Cardiac septum (tissue), 1 donor: Measurements from ENCODE around the gene TFF1. TPM values are rescaled to one million over a fixed set of nuclear protein-coding genes. Genes with fewer than 3 reads are reported as not detected.

ENCODE experiments used
- DNase-seq: peaks from one replicate; pipeline ENCODE4 v3.0.0-alpha.2; 2020; ENCODE audit warnings: low spot score
- intact Hi-C: fragments of 100-400 bp; cut with DNase I; formaldehyde crosslinking; loops from one replicate; pipeline ENCODE4 v1.14.0; 2022
- total RNA-seq: library from RNA; stranded (reverse); fragmentation: NEBNext Ultra II Directional; extraction: Animal tissue kit (Norgen Biotek cat#: 25700); gene quantifications from one replicate; pipeline ENCODE4 v1.2.1, GENCODE V29; 2021
- donor health status: DM: no; HTN: no; CAD: no.

Gene TFF1
- total RNA-seq, 1 donor from 2014 or later: not detected

DNA sequence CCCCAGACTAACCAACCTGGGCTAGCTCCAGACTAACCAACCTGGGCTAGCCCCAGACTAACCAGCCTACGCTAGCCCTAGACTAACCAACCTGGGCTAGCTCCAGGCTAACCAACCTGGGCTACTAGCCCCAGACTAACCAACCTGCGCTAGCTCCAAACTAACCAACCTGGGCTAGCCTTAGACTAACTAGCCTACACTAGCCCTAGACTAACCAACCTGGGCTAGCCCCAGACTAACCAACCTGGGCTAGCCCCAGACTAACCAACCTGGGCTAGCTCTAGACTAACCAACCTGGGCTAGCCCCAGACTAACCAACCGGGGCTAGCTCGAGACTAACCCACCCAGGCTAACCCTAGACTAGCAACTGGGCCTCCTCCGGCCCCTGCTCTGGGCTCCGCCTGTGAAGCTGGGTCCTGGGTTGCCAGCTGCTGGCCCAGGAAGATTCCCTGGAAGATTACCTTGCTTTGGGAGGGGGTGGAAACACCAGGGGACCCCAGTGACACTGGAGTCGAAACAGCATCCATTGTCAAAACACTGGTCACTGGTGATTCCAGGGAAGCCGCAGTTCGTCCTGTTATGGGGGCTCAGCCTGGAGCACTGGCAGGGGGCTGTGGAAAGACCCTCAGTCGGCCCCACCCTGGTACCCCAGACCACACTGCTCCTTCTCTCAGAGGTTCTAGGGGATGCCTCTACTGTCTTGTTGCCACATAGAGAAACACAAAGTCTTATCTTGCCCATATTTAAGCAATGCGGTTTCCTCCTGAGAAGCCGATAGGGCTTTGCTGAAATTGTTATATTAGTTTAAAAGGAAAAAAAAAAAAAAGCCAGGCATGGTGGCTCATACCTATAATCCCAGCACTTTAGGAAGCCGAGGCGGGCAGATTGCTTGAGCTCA, 16.7 kb downstream of the TFF1 start:
- intact Hi-C loops: no loop called here

DNA sequence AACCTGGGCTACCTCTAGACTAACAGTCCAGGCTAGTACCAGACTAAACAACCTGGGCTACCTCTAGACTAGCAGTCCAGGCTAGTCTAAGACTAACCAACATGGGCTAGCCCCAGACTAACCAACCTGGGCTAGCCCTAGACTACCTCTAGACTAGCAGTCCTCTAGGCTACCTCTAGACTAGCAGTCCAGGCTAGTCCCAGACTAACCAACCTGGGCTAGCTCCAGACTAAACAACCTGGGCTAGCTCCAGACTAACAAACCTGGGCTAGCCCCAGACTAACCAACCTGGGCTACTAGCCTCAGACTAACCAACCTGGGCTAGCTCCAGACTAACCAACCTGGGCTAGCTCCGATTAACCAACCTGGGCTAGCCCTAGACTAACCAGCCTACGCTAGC, 17.6 kb downstream of the TFF1 start:
- intact Hi-C loops: no loop called here
- no peak for DNase-seq

More for the DNA sequence above, 16.7 kb downstream of the TFF1 start:
- DNase-seq: no peak

DNA sequence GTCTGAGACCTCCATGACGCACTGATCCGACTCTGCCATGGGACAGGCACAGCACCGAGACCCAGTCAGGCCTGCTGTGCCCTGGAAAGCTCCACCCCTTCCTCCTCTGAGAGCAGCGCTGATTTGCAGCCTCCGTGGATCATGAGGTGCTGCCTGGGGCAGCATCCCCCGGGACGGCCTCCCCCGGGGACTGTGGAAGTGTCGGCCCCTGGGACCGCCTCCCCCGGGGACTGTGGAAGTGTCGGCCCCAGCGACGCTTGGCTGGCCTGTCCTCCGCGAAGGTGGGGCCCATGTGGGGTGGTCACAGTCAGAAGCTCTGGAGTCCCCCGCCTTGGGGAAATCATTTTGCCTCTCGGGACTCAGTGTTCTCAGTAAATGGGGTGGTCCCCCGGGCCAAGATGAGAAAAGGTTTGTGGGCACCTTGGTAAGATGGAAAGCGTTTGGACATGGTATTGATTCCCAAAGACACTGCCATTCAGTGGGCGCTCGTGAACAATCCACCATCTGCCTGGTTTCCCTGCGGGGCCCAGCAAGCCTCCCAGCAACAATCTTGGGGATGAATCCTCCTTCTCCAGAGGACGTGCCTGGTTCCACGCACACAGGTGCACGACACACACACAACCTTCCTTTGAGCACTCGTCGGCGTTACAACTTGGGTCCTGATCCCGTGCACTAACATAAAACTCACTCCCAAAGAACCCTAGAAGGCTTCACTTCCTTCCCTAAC, 18.6 kb downstream of the TFF1 start:
- intact Hi-C loops: no loop called here
- no peak for DNase-seq

DNA sequence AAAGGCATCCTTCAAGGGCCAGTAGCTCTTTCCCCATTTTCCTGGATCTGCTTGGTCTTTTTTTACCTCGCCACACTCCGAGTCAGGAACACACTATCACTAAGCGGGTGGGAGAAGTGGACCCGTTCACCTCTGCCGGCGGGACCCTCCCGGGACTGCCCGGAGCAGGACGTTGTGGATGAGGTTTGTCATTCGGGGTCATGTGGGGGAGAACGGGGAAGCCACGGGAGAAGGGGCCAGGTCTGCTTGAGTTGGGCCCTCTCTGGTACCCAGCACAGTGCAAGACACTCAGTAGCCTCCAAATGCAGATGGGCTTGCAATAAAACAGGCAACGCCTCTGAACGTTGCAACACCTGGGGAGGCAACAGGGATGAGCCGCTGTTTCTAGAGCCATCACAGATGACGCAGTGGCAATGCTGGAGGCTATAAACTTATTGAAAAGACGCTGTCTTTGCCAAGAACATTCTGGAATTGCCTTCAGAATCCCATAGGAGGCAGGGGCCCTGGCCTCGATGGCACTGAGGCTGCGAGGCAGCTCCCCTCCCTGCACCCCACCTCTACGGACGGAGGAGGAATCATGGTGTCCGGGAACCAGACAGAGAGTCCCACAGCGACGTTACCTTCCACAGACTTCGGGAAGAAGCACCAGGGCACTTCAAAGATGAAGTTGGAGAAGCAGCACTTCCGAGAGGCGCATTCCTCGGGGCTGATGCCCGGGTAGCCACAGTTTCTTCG, 19.3 kb downstream of the TFF1 start:
- intact Hi-C loops: no loop called here
- DNase-seq: no peak

DNA sequence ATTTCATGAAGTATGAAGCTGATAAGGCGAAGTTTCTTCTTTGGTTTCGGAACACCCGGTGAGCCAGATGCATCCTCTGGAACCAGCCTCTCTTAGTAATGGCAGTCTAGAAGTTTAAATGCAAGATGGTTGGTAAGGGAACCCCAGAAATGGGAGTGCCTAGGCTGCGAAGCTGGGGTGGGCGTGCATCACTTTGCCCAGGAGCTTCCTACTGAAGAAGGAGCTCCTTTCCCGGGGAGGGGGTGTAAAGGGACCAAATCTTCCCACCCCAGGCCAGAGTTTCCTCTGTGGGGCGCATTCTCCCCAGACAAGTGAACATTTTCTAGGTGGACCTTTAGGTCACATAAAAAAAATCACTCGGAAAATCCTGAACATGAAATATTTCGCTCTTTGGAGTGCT, 19.9 kb downstream of the TFF1 start:
- intact Hi-C loops: no loop called here

DNA sequence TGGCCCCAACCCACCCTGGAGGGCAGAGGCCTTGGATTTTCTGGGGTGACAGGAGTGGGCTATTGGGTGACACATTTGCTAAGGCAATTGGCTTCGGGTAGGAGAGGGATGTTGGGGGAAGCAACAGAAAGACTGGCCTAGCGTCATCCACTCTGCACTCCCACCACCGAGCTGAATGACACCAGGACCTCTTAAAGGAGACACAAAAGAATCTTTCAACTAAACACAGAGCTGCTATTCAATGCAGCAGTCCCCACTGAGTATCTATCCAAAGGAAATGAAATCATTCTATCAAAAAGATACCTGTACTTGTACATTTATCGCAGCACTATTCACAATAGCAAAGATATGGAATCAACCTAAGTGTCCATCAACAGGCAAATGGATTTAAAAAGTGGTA, 21.7 kb downstream of the TFF1 start:
- intact Hi-C loops: no loop called here
- no peak for DNase-seq

More for the DNA sequence above, 19.9 kb downstream of the TFF1 start:
- no peak for DNase-seq

DNA sequence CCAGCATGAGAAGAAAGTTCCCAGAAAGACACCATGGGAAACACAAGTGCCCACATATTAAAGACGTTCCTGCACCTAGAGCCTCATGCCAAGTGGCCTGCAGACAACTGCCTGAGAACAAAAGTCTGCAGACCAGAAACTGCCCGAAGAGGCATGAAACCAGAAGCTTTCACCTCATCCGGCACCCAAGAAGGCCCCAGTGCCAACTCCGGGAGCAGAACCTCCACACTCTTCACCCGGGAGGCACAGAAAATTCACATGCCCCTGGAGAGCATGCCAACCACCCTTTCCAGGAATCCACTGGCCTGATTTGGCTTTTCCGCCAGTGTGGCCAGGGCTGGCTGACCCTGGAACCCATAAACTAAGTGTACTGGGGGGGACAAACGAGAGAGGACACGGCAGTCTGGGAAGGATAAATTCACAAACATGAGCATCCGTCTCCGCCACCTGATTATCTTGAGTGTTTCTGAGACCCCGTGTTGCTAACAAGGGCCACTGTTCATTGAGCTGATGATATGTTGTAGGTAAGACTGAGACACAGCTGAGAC, 22.3 kb downstream of the TFF1 start:
- DNase-seq: no peak
- intact Hi-C loops: no loop called here

DNA sequence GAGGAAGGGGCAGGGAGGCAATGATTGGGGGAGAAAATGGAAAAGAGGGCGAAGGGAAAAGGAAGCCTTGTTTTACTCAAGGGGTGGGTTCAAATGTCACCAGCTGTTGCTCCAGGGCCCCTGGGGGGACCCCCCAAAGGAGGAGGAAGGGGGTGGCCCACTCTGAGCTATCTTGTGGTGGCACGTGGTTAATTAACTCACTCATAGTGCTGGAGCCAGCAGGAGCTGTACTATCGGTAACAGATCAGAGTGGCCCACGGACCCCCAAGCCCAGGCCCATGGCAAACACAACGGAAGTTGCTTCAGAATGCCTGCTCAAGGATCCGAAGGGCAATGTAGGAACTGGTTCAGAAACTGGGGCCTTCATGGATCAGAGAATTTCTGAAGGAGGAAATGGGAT, 22.8 kb downstream of the TFF1 start:
- DNase-seq: no peak
- intact Hi-C loops: no loop called here

DNA sequence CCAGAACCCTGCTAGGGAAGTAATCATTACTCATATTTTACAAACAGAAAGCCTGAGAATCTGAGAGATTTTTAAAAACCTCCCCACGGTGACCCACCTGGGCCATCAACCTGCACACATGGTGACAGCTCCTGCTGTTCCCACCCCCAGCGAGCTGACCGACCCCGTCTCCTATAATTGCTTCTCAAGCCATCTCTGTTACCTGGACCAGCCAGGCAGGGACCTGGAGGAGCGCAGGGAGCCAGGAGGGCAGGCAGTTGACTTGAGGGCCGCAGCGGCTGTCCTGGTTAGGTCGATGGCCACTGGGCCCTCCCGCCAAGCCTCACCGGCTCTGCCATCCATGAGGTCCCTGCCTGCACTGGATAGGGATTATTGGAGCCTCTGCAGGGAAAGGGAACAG, 23.2 kb downstream of the TFF1 start:
- DNase-seq: no peak
- intact Hi-C loops: no loop called here

DNA sequence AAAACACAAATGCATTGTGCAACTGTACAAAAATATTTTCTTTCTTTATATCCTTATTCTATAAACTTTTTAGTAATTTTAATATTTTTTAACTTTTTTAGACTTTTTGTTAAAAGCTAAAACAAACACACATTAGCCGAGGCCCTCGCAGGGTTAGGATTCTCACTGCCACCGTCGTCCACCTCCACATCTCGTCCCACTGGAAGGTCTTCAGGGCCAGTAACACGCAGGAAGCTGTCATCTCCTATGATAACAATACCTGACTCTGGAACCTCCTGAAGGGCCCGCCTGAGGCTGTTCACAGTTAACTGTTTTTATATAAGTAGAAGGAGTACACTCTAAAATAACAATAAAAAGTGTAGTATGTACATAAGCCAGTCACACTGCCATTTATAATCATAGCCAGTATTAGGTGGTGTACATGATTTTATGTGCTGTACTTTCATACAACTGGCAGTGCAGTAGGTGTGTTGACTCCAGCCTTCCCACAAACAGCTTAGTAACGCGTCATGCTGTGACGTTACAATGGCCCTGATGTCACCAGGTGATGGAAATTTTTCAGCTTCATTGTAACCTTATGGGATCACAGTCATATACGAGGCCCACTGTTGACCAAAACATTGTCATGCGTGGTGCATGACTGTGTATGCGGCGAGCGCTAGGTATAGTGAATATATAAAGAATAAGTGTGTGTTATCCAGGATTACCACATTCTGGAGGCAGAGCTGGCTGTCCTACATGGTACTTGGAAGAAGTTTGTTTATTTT, 24.4 kb downstream of the TFF1 start:
- no peak for DNase-seq
- intact Hi-C loops: no loop called here

DNA sequence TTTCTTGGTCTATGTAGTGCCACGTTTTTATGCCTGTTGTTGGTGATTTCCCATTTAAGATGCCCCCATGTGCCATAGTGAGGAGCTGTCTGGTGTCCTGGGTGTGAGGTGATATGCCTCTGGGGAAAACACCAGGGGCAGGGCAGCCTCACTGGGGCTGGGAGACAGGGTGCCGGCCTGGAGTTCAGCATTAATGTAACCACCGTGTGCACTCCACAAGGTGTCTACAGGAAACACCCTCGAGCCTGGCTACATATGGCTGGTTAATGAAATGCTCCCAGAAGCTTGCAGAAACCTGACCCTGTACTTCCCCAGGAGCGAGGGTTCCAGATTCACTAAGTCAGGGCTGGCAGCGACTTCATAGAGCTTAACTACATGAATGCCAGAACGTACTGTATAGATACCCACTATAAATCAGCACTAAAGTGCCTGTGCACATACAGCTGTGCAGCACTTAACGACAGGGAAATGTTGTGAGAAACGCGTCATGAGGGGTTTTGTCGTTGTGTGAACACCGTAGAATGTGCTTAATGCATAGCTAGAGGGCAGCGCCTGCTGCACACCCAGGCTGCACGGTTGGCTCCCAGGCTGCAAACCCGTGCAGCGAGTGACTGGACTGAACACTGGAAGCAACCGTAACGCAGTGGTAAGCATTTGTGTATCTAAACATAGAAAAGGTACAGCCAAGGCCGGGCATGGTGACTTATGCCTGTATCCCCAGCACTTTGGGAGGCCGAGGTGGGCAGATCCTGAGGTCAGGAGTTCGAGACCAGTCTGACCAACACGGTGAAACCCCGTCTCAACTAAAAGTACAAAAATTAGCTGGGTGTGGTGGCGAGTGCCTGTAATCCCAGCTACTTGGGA, 25.9 kb downstream of the TFF1 start:
- intact Hi-C loops: no loop called here

DNA sequence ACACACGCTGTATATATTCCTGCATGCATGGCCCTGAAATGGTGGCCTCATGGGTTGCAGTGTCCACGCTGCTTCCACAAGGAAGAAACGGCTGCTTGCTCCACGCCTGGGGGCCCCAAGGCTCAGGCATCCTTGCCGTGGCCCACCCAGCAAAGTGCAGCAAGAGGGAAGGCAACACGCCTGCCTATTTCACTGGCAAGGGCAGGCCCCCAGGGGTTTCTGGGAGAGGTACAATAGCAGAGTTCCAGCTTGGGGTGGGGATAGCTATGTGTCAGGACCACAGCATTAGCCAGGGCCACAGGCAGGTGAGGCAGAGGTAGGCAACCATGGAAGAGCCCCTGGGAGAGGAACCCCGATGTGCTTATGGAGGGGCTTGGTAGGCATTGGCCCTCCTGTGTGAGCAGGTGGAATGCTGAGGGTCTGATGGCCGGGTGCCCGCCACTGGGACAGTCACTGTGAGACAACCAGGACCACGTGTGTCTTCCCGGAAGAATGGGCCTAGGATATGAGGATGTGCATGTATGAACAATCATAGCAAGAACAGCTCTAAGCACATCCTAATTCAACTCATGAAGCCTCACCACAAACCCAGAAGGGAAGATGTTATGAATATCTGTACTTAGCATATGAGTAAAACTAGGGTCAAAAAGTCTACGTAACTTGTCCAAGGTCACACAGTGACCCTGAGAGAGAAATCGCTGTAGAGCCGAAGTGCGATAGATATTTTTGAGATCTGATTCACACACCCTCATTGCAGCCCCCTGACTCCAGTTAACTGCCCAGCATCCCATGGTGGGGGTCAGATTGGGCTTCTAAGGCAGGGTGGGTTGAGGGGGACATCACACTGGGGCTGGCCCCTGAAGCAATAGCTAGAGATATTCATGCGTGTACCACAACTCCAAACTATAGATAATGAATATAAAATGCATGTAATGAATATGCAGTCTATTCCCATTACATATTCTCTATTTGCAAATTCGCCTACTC, 27.3 kb downstream of the TFF1 start:
- DNase-seq: no peak
- intact Hi-C loops: no loop called here

More for the DNA sequence above, 25.9 kb downstream of the TFF1 start:
- no peak for DNase-seq

DNA sequence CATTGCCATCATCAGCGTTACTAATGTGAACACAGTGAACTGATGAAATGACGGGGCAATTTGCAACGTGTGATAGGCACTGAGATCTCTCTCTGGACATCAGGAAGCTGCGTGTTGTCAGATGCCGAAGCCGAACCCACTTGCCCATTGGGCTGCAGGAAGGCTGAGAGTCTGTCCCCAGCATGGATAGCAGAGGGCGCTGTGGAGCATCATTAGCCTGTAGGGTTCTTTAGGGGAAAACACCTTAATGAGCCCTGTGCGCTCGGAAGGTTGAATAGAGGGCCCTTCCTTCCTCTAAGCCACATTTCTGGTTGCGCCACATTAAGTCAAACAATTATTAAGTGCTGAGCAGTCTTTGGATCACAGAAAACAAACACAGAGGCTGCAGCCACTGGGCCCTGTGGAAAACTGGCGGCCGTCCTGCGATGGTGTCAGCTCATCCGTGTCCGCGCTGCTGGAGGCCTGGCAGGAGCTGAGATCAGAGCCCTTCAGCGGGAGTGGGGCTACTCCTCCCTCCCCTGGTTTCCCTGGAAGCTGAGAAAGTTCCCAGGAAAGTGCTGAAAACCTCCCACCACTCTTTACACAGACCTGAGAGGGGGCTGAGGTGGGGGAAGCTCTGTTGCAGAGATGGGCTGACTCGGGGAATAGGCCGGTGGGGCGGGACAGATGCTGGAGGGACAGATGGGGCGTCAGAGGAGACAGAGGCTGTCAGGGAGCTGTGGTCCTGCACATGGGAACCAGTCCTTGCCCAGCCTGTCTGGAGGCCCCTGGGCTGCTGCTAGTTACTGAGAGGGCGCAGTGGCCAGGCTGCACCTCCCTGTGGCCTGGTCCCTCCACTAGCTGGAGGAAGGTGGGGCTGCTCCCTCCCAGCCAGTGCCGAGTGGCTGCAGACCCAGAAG, 28.3 kb downstream of the TFF1 start:
- intact Hi-C loops: no loop called here
- no peak for DNase-seq

DNA sequence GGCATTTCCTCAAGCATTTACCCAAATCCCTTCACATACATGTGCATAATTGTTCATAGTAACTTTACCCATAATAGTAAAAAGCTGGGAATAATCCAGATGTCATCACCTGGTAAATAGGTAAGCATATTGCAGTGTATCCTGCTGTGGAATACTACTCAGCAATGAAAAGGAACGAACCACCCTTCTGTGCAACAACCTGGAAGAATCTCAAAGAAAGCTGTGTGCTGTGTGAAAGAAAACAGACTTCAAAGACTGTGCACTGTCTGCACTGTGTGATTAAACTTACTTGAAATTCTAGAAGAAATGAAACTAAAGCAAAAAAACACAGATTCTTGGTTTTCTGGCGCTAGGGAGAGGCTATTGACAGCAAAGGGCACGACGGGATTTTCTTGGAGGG, 29.1 kb downstream of the TFF1 start:
- no peak for DNase-seq
- intact Hi-C loops: no loop called here

DNA sequence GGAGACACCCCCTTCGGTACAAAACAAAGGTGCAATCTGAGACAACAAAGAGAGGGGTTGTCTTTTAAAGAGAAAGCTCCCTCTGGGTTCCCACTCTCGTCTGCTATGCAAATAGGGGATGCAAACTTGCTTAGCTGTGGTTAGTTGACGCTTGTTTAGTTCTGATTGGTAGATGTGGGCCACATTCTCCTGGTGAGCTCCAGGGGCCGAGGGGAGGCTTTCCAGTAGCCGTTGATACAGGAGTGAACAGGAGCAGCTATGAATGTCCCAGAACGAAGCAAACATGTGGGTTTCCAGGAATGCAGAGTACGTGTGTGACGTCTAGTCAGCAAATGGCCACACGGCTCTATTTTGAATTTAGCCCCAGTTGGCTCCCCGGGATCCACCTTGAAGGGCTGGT, 30.3 kb downstream of the TFF1 start:
- no peak for DNase-seq
- intact Hi-C loops: no loop called here
